ENCODE data around the gene STXBP1. TPM values are rescaled to one million over a fixed set of nuclear protein-coding genes. Genes with fewer than 3 reads are reported as not detected.

Gene STXBP1
- total and polyA plus RNA-seq, 2 of the 4 experiments (the other 2 are of a cell fraction) = 15.8 to 22.6 TPM

DNA sequence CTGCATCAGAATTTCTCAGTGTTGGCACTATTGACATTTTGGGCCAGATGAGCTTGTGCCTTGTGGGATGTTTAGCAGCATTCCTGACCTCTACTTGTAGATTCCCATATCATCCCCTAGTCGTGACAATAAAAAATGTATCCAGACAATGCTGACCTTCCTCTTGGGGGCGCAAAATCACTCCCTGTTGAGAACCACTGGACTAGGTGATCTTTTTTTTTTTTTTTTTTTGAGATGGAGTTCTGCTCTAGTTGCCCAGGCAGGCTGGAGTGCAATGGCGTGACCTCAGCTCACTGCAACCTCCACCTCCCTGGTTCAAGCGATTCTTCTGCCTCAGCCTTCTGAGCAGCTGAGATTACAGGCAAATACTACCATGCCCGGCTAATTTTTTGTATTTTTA is 22.6 kb downstream of the STXBP1 start:
- Histone ChIP-seq H2AFZ (replicated peaks; ENCODE audit: low read length, poor library complexity) (no peak overlapping the region), H2BK120ac (ENCODE audit: low read depth, low read length) (no peak overlapping the region), H3K14ac (replicated peaks; ENCODE audit: low read depth, low read length) (no peak overlapping the region), H3K23ac (ENCODE audit: low read depth, low read length) (no peak overlapping the region), H2AK5ac (ENCODE audit: low read depth, low read length) (no peak overlapping the region), H3K9ac (ENCODE audit: low read depth, low read length) (no peak overlapping the region), H3K79me1 (ENCODE audit: low read depth in 1 of 2, low read length in 2 of 2) (peaks cover 12 to 16% of the 10 kb centered on the region in 2 experiments), H2BK20ac (ENCODE audit: low read depth, low read length) (no peak overlapping the region), H4K5ac (ENCODE audit: low read depth, low read length) (no peak overlapping the region), H3K4ac (ENCODE audit: low read depth, low read length) (no peak overlapping the region), H3K4me1 (ENCODE audit: control insufficient read depth, insufficient read depth, low read length) (peaks cover 2% of the 10 kb centered on the region), H3K9me3 (ENCODE audit: control insufficient read depth, insufficient read depth, low read length) (no peaks in the 10 kb centered on the region), H3K4me3 (ENCODE audit: insufficient read depth, low read depth, low read length) (no peak overlapping the region), H2BK5ac (ENCODE audit: low read depth, low read length, poor library complexity, severe bottlenecking) (no peak overlapping the region), H3K9me1 (ENCODE audit: insufficient read depth, low read length) (no peaks in the 10 kb centered on the region), H3K36me3 (ENCODE audit: control insufficient read depth, insufficient read depth, low read length) (peaks cover 2% of the 10 kb centered on the region; the same call in 1 of the 2 replicates), H2BK15ac (ENCODE audit: low read depth, low read length) (no peak overlapping the region), H3K18ac (ENCODE audit: low read depth, low read length) (no peak overlapping the region), H4K91ac (ENCODE audit: insufficient read depth, low read depth, low read length) (no peak overlapping the region), H3K27me3 (ENCODE audit: control insufficient read depth, insufficient read depth, low read length) (no peaks in the 10 kb centered on the region), H3K4me2 (ENCODE audit: low read depth, low read length) (no peak overlapping the region), H2AK9ac (replicated peaks; ENCODE audit: low read depth, low read length, poor library complexity) (no peak overlapping the region), H4K20me1 (ENCODE audit: insufficient read depth, low read length) (peaks cover 2% of the 10 kb centered on the region), H4K8ac (ENCODE audit: low read depth in 2 of 2, low read length in 2 of 2) (no peak overlapping the region), H3K27ac (ENCODE audit: insufficient read depth, low read length) (no peak overlapping the region), H3K56ac (ENCODE audit: extremely low read depth, insufficient read depth, low read length) (no peak overlapping the region)
- TF ChIP-seq NFE2L2 (IDR thresholded peaks at IDR 0.05; ENCODE audit: low read depth, low read length) (no peak), RAD21 (IDR thresholded peaks at IDR 0.05; ENCODE audit: low read length) (no peak), BHLHE40 (IDR thresholded peaks at IDR 0.05; ENCODE audit: low read depth, low read length) (no peak), CHD1 (IDR thresholded peaks at IDR 0.05; ENCODE audit: low read depth, low read length) (no peak), CEBPB (IDR thresholded peaks at IDR 0.05; ENCODE audit: low read depth, low read length) (no peak), RCOR1 (IDR thresholded peaks at IDR 0.05; ENCODE audit: insufficient replicate concordance, low read length) (no peak), MXI1 (IDR thresholded peaks at IDR 0.05; ENCODE audit: borderline replicate concordance, low read depth, low read length) (no peak), FOS (IDR thresholded peaks at IDR 0.05; ENCODE audit: low read depth, low read length) (no peak), POLR2A (IDR thresholded peaks at IDR 0.05; ENCODE audit: low read depth, low read length) (no peak), MAZ (IDR thresholded peaks at IDR 0.05; ENCODE audit: borderline replicate concordance, low read depth, low read length) (no peak), MAFK (IDR thresholded peaks at IDR 0.05; ENCODE audit: low read depth, low read length) (no peak), RFX5 (IDR thresholded peaks at IDR 0.05; ENCODE audit: low read depth, low read length) (no peak)
- TF ChIP-seq, protein P1, sequence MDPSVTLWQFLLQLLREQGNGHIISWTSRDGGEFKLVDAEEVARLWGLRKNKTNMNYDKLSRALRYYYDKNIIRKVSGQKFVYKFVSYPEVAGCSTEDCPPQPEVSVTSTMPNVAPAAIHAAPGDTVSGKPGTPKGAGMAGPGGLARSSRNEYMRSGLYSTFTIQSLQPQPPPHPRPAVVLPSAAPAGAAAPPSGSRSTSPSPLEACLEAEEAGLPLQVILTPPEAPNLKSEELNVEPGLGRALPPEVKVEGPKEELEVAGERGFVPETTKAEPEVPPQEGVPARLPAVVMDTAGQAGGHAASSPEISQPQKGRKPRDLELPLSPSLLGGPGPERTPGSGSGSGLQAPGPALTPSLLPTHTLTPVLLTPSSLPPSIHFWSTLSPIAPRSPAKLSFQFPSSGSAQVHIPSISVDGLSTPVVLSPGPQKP (IDR thresholded peaks at IDR 0.05; ENCODE audit: borderline replicate concordance, low read depth, low read length) = no peak
- TF ChIP-seq, protein P2, sequence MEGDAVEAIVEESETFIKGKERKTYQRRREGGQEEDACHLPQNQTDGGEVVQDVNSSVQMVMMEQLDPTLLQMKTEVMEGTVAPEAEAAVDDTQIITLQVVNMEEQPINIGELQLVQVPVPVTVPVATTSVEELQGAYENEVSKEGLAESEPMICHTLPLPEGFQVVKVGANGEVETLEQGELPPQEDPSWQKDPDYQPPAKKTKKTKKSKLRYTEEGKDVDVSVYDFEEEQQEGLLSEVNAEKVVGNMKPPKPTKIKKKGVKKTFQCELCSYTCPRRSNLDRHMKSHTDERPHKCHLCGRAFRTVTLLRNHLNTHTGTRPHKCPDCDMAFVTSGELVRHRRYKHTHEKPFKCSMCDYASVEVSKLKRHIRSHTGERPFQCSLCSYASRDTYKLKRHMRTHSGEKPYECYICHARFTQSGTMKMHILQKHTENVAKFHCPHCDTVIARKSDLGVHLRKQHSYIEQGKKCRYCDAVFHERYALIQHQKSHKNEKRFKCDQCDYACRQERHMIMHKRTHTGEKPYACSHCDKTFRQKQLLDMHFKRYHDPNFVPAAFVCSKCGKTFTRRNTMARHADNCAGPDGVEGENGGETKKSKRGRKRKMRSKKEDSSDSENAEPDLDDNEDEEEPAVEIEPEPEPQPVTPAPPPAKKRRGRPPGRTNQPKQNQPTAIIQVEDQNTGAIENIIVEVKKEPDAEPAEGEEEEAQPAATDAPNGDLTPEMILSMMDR (conservative IDR thresholded peaks at IDR 0.05; ENCODE audit: low read depth, low read length) = no peak
- WGBS, 2 experiments (ENCODE audit: extremely low coverage in 2 of 2, insufficient read length in 1 of 2) = no CpG with 5 or more reads among the region's 5 CpGs
- CTCF ChIA-PET = no interaction called here
- POLR2A ChIA-PET (ENCODE audit: unreplicated experiment) = no interaction called here
- DNase-seq (no peak), ATAC-seq (ENCODE audit: low read depth) (no peak)
- no TSS peak for BruUV-seq (replicated peaks)
- intact Hi-C loops (cut with micrococcal nuclease) (no loop called here), in situ Hi-C loops (cut with MboI; ENCODE audit: low sequenced_read_pairs) (no loop called here), dilution Hi-C loops (cut with HindIII; ENCODE audit: low sequenced_read_pairs, unreplicated experiment) (no loop called here)
